Measurements from ENCODE around the gene ZKSCAN5. TPM values are rescaled to one million over a fixed set of nuclear protein-coding genes. Genes with fewer than 3 reads are reported as not detected.
"Not testable (repeated sequence)": the region's sequence is repeated elsewhere in the genome, so short reads cannot be mapped to it uniquely, and the experiment has no call there.

The ZKSCAN5 gene
- polyA plus RNA-seq, 1 donor (not counting 4 experiments of a cell fraction or from before 2014, with no cell fraction given), result 8.4 TPM

- Histone ChIP-seq H4K20me1 (ENCODE audit: control insufficient read depth, extremely low read depth, insufficient read depth, low read length) (no peaks in the 10 kb centered on the region), H3K79me2 (ENCODE audit: control insufficient read depth, insufficient read depth, low read length) (no peaks in the 10 kb centered on the region), H3K4me1 (ENCODE audit: control insufficient read depth, extremely low read depth, insufficient read depth, low read length) (no peaks in the 10 kb centered on the region), H3K4me2 (ENCODE audit: control insufficient read depth, extremely low read depth, insufficient read depth, low read depth, low read length) (no peak overlapping the region), H3K9me1 (ENCODE audit: control insufficient read depth, extremely low read depth, insufficient read depth, low read length) (no peaks in the 10 kb centered on the region), H3K4me3 (ENCODE audit: control insufficient read depth in 2 of 3, extremely low read depth in 1 of 3, insufficient read depth in 2 of 3, low read depth in 1 of 3, low read length in 3 of 3) (no peak overlapping the region), H3K9me3 (ENCODE audit: control insufficient read depth, low read depth, low read length) (peaks cover 6% of the 10 kb centered on the region), H3K27me3 (ENCODE audit: control insufficient read depth, extremely low read depth, insufficient read depth, low read length) (no peaks in the 10 kb centered on the region), H3K36me3 (ENCODE audit: control insufficient read depth in 2 of 2, extremely low read depth in 1 of 2, insufficient read depth in 2 of 2, low read length in 2 of 2) (no peaks in the 10 kb centered on the region), H3K27ac (ENCODE audit: control insufficient read depth, insufficient read depth, low read length) (no peak overlapping the region), H3K9ac (ENCODE audit: control insufficient read depth, extremely low read depth, insufficient read depth, low read length) (no peak overlapping the region), H2AFZ (ENCODE audit: control insufficient read depth, low read length) (no peak overlapping the region)
- dilution Hi-C loops (cut with MboI; ENCODE audit: extremely low pct_ligation_motif_present, low sequenced_read_pairs), result no loop called here
- no peak for FAIRE-seq
- no peak for DNase-seq (ENCODE audit: low read depth, low spot score)
- TF ChIP-seq EZH2 (IDR thresholded peaks at IDR 0.05; ENCODE audit: low read length) (no peak), CTCF (optimal IDR thresholded peaks at IDR 0.05 in 1 of 3, IDR thresholded peaks at IDR 0.05 in 1 of 3, conservative IDR thresholded peaks at IDR 0.05 in 1 of 3; ENCODE audit: extremely low read depth in 1 of 3, insufficient read depth in 2 of 3, low read length in 3 of 3) (no peak)
These were observed 38.7 kb downstream of the ZKSCAN5 start for GRCh38 chr7:99543081-99543671.

DNA sequence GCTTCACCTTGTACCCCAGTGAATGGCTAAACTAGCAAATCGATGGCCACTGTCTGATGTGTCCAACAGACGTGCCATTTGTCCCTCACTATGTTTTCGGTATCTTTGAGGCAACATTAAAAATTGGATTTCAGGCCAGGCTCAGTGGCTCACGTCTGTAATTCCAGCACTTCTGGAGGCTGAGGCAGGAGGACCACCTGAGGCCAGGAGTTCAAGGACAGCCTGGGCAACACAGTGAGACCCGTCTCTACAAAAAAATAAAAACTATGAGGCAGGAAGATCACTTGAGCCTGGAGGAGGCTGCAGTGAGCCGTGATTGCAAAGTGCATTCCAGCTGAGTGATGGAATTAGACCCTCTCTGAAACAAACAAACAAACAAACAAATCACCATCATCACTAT, 39.5 kb downstream of the ZKSCAN5 start:
- Histone ChIP-seq H3K9me1 (ENCODE audit: control insufficient read depth, extremely low read depth, insufficient read depth, low read length) (no peaks in the 10 kb centered on the region), H3K36me3 (ENCODE audit: control insufficient read depth in 2 of 2, extremely low read depth in 1 of 2, insufficient read depth in 2 of 2, low read length in 2 of 2) (no peaks in the 10 kb centered on the region), H3K27ac (ENCODE audit: control insufficient read depth, insufficient read depth, low read length) (no peak overlapping the region), H3K79me2 (ENCODE audit: control insufficient read depth, insufficient read depth, low read length) (no peaks in the 10 kb centered on the region), H2AFZ (ENCODE audit: control insufficient read depth, low read length) (no peak overlapping the region), H3K4me3 (ENCODE audit: control insufficient read depth in 2 of 3, extremely low read depth in 1 of 3, insufficient read depth in 2 of 3, low read depth in 1 of 3, low read length in 3 of 3) (no peak overlapping the region), H4K20me1 (ENCODE audit: control insufficient read depth, extremely low read depth, insufficient read depth, low read length) (no peaks in the 10 kb centered on the region), H3K4me1 (ENCODE audit: control insufficient read depth, extremely low read depth, insufficient read depth, low read length) (no peaks in the 10 kb centered on the region), H3K9me3 (ENCODE audit: control insufficient read depth, low read depth, low read length) (peaks cover 6% of the 10 kb centered on the region), H3K4me2 (ENCODE audit: control insufficient read depth, extremely low read depth, insufficient read depth, low read depth, low read length) (no peak overlapping the region), H3K27me3 (ENCODE audit: control insufficient read depth, extremely low read depth, insufficient read depth, low read length) (no peaks in the 10 kb centered on the region), H3K9ac (ENCODE audit: control insufficient read depth, extremely low read depth, insufficient read depth, low read length) (no peak overlapping the region)
- FAIRE-seq, result no peak
- dilution Hi-C loops (cut with MboI; ENCODE audit: extremely low pct_ligation_motif_present, low sequenced_read_pairs), result no loop called here
- no peak for DNase-seq (ENCODE audit: low read depth, low spot score)
- TF ChIP-seq CTCF (optimal IDR thresholded peaks at IDR 0.05 in 1 of 3, IDR thresholded peaks at IDR 0.05 in 1 of 3, conservative IDR thresholded peaks at IDR 0.05 in 1 of 3; ENCODE audit: extremely low read depth in 1 of 3, insufficient read depth in 2 of 3, low read length in 3 of 3), result no peak
- no peak for TF ChIP-seq EZH2 (IDR thresholded peaks at IDR 0.05; ENCODE audit: low read length)

DNA sequence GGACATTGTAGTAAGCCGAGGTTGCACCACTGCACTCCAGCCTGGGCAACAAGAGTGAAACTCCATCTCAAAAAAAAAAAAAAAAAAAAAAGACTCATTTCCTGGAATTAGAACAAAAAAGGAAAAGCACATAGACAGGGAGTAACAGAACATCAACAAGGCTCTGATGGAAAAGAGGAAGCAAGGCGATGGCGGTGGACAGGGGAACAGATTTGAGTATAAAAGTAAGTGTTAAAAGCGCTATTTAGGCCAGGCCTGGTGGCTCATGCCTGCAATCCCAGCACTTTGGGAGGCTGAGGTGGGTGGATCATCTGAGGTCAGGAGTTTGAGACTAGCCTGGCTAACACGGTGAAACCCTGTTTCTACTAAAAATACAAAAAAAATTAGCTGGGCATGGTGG, 40.8 kb downstream of the ZKSCAN5 start:
- H3K27me3 ChIP-seq (ENCODE audit: control insufficient read depth, extremely low read depth, insufficient read depth, low read length); H3K9me3 ChIP-seq (ENCODE audit: control insufficient read depth, low read depth, low read length); H3K27ac ChIP-seq (ENCODE audit: control insufficient read depth, insufficient read depth, low read length); H2AFZ ChIP-seq (ENCODE audit: control insufficient read depth, low read length); H3K79me2 ChIP-seq (ENCODE audit: control insufficient read depth, insufficient read depth, low read length); H4K20me1 ChIP-seq (ENCODE audit: control insufficient read depth, extremely low read depth, insufficient read depth, low read length); H3K4me2 ChIP-seq (ENCODE audit: control insufficient read depth, extremely low read depth, insufficient read depth, low read depth, low read length); dilution Hi-C loops (cut with MboI; ENCODE audit: extremely low pct_ligation_motif_present, low sequenced_read_pairs); H3K9ac ChIP-seq (ENCODE audit: control insufficient read depth, extremely low read depth, insufficient read depth, low read length); H3K9me1 ChIP-seq (ENCODE audit: control insufficient read depth, extremely low read depth, insufficient read depth, low read length); H3K36me3 ChIP-seq (ENCODE audit: control insufficient read depth in 2 of 2, extremely low read depth in 1 of 2, insufficient read depth in 2 of 2, low read length in 2 of 2); DNase-seq (ENCODE audit: low read depth, low spot score); FAIRE-seq; H3K4me3 ChIP-seq (ENCODE audit: control insufficient read depth in 2 of 3, extremely low read depth in 1 of 3, insufficient read depth in 2 of 3, low read depth in 1 of 3, low read length in 3 of 3); H3K4me1 ChIP-seq (ENCODE audit: control insufficient read depth, extremely low read depth, insufficient read depth, low read length): not testable (repeated sequence)

- dilution Hi-C loops (cut with MboI; ENCODE audit: extremely low pct_ligation_motif_present, low sequenced_read_pairs); H3K9me3 ChIP-seq (ENCODE audit: control insufficient read depth, low read depth, low read length); H3K4me3 ChIP-seq (ENCODE audit: control insufficient read depth in 2 of 3, extremely low read depth in 1 of 3, insufficient read depth in 2 of 3, low read depth in 1 of 3, low read length in 3 of 3); FAIRE-seq; DNase-seq (ENCODE audit: low read depth, low spot score); H3K27me3 ChIP-seq (ENCODE audit: control insufficient read depth, extremely low read depth, insufficient read depth, low read length); H4K20me1 ChIP-seq (ENCODE audit: control insufficient read depth, extremely low read depth, insufficient read depth, low read length); H3K4me1 ChIP-seq (ENCODE audit: control insufficient read depth, extremely low read depth, insufficient read depth, low read length); H3K27ac ChIP-seq (ENCODE audit: control insufficient read depth, insufficient read depth, low read length); H3K36me3 ChIP-seq (ENCODE audit: control insufficient read depth in 2 of 2, extremely low read depth in 1 of 2, insufficient read depth in 2 of 2, low read length in 2 of 2); H3K9ac ChIP-seq (ENCODE audit: control insufficient read depth, extremely low read depth, insufficient read depth, low read length); H3K9me1 ChIP-seq (ENCODE audit: control insufficient read depth, extremely low read depth, insufficient read depth, low read length); H2AFZ ChIP-seq (ENCODE audit: control insufficient read depth, low read length); H3K4me2 ChIP-seq (ENCODE audit: control insufficient read depth, extremely low read depth, insufficient read depth, low read depth, low read length): not testable (repeated sequence)
- H3K79me2 ChIP-seq (ENCODE audit: control insufficient read depth, insufficient read depth, low read length), result peaks cover 15% of the 10 kb centered on the region
These were observed 45.1 kb downstream of the ZKSCAN5 start for GRCh38 chr7:99549545-99549944.
